ENCODE data around the gene SAMD10. TPM values are rescaled to one million over a fixed set of nuclear protein-coding genes. Genes with fewer than 3 reads are reported as not detected.

SAMD10 gene
- total and polyA plus RNA-seq, 10 of the 15 experiments (the other 5 are each of a cell fraction or from before 2014, with no cell fraction given), result 1.3 to 51.4 (median 17.9) TPM

DNA sequence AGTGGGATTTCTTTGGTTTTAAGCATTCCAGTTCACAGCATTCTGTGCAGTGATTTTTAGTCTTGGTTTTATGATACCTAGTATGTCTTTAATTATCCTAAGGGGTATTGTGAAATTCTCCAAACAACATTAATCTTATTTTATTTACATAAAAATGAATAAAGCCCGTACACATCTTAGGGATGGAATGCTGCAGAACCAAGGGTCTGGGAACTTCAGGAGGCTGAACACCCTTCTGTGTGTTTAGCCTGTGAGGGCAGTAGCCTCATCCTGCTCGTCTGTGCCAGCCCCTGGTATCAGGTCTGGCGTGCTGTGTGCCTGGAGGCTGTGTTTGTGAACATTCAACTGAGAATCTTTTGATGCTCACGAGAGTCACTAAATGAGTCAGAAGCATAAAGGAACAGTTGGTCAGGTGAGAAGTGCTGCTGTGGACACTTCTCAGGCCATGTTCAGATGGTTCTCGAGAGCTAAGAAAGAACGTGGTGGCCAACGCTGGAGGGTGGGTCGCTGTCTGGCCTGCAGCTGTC, 31.3 kb upstream of the SAMD10 start:
- FAIRE-seq (peak; percentile 71), ATAC-seq (peak; percentile 76), DNase-seq (ENCODE audit: low read depth, low spot score) (peak; percentile 31)
- Histone ChIP-seq H3K9ac (ENCODE audit: control insufficient read depth, insufficient read depth, low read length) (peak overlapping the region; percentile 36; the same call in 1 of the 2 replicates), H3K4me3 (no peak overlapping the region), H3K9me3 (replicated peaks; ENCODE audit: control insufficient read depth, insufficient read depth, low read length) (peaks cover 52% of the 10 kb centered on the region), H3K27me3 (replicated peaks in 1 of 2; ENCODE audit: control insufficient read depth in 2 of 2, insufficient read depth in 2 of 2, low read length in 1 of 2) (no peaks in the 10 kb centered on the region), H3K4me1 (ENCODE audit: control insufficient read depth, insufficient read depth, low read length) (peaks cover 27% of the 10 kb centered on the region), H4K20me1 (ENCODE audit: control insufficient read depth, insufficient read depth) (no peaks in the 10 kb centered on the region), H3K36me3 (ENCODE audit: control insufficient read depth in 2 of 2, insufficient read depth in 2 of 2, low read length in 1 of 2) (peaks cover 38 to 59% of the 10 kb centered on the region in 2 experiments), H3K4me2 (ENCODE audit: control insufficient read depth, insufficient read depth) (no peak overlapping the region), H2AFZ (ENCODE audit: control insufficient read depth, low read depth, low read length) (no peak overlapping the region), H3K79me2 (ENCODE audit: control insufficient read depth, insufficient read depth, low read length) (peaks cover 9% of the 10 kb centered on the region), H3K27ac (ENCODE audit: control insufficient read depth, insufficient read depth) (peak overlapping the region; percentile 94)
- ChIA-PET RAD21 (ENCODE audit: unreplicated experiment) (interaction anchor here (1.2 to 1.3 kb wide), 2 partner anchors 26 to 45 kb away, joined by 4 read pairs; no protein-coding TSS in a partner anchor), SMC1A (ENCODE audit: uncharacterized antibody, unreplicated experiment) (interaction anchor here (0.6 to 1.6 kb wide), 4 partner anchors 21 to 47 kb away, joined by 3 to 15 read pairs (median 7); partner anchors contain the start of genes C20orf204, PRPF6 and SAMD10), CTCF (interaction anchor here (0.8 to 1.3 kb wide), 3 partner anchors 26 to 46 kb away, joined by 3 to 5 read pairs (median 3); partner anchors contain the start of gene PRPF6), POLR2A (interaction anchor here (1.0 kb wide), 1 partner anchor 26 kb away, joined by 3 read pairs; no protein-coding TSS in a partner anchor)
- in situ Hi-C loops (cut with MboI), result no loop called here
- intact Hi-C loops (cut with micrococcal nuclease; ENCODE audit: unreplicated experiment), result loop anchor here (1.0 kb wide), 1 partner anchor 29 kb away; the partner anchor contains the start of gene PRPF6
- 62% methylated on average over 8 of the region's 8 CpGs for WGBS (ENCODE audit: insufficient coverage, insufficient replicate concordance, low lambda C conversion rate, missing lambda C conversion rate)
- BruUV-seq (replicated peaks), result no TSS peak
- TF ChIP-seq TCF12 (IDR thresholded peaks at IDR 0.05; ENCODE audit: low read depth, low read length), result peak; percentile 63; the same call in 1 of the 2 replicates
- TF ChIP-seq, protein P1, sequence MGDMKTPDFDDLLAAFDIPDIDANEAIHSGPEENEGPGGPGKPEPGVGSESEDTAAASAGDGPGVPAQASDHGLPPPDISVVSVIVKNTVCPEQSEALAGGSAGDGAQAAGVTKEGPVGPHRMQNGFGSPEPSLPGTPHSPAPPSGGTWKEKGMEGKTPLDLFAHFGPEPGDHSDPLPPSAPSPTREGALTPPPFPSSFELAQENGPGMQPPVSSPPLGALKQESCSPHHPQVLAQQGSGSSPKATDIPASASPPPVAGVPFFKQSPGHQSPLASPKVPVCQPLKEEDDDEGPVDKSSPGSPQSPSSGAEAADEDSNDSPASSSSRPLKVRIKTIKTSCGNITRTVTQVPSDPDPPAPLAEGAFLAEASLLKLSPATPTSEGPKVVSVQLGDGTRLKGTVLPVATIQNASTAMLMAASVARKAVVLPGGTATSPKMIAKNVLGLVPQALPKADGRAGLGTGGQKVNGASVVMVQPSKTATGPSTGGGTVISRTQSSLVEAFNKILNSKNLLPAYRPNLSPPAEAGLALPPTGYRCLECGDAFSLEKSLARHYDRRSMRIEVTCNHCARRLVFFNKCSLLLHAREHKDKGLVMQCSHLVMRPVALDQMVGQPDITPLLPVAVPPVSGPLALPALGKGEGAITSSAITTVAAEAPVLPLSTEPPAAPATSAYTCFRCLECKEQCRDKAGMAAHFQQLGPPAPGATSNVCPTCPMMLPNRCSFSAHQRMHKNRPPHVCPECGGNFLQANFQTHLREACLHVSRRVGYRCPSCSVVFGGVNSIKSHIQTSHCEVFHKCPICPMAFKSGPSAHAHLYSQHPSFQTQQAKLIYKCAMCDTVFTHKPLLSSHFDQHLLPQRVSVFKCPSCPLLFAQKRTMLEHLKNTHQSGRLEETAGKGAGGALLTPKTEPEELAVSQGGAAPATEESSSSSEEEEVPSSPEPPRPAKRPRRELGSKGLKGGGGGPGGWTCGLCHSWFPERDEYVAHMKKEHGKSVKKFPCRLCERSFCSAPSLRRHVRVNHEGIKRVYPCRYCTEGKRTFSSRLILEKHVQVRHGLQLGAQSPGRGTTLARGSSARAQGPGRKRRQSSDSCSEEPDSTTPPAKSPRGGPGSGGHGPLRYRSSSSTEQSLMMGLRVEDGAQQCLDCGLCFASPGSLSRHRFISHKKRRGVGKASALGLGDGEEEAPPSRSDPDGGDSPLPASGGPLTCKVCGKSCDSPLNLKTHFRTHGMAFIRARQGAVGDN (IDR thresholded peaks at IDR 0.05), result peak; percentile 96
- TF ChIP-seq, protein P2, sequence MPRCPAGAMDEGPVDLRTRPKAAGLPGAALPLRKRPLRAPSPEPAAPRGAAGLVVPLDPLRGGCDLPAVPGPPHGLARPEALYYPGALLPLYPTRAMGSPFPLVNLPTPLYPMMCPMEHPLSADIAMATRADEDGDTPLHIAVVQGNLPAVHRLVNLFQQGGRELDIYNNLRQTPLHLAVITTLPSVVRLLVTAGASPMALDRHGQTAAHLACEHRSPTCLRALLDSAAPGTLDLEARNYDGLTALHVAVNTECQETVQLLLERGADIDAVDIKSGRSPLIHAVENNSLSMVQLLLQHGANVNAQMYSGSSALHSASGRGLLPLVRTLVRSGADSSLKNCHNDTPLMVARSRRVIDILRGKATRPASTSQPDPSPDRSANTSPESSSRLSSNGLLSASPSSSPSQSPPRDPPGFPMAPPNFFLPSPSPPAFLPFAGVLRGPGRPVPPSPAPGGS (IDR thresholded peaks at IDR 0.05; ENCODE audit: borderline replicate concordance, insufficient read depth, low read depth, low read length, poor library complexity, severe bottlenecking), result peak; percentile 21
- peak; percentile 68 to 81 for TF ChIP-seq BHLHE40 (IDR thresholded peaks at IDR 0.05; ENCODE audit: borderline replicate concordance in 1 of 2, low read depth in 2 of 2, low read length in 1 of 2)
- no peak for TF ChIP-seq RELA (IDR thresholded peaks at IDR 0.05; ENCODE audit: borderline replicate concordance, partially characterized antibody)
- no peak for TF ChIP-seq NFXL1 (IDR thresholded peaks at IDR 0.05; ENCODE audit: borderline replicate concordance)
- no peak for TF ChIP-seq JUNB (IDR thresholded peaks at IDR 0.05)
- no peak for TF ChIP-seq RAD21 (IDR thresholded peaks at IDR 0.05; ENCODE audit: insufficient read depth, low read depth, low read length)
- TF ChIP-seq, protein P3, sequence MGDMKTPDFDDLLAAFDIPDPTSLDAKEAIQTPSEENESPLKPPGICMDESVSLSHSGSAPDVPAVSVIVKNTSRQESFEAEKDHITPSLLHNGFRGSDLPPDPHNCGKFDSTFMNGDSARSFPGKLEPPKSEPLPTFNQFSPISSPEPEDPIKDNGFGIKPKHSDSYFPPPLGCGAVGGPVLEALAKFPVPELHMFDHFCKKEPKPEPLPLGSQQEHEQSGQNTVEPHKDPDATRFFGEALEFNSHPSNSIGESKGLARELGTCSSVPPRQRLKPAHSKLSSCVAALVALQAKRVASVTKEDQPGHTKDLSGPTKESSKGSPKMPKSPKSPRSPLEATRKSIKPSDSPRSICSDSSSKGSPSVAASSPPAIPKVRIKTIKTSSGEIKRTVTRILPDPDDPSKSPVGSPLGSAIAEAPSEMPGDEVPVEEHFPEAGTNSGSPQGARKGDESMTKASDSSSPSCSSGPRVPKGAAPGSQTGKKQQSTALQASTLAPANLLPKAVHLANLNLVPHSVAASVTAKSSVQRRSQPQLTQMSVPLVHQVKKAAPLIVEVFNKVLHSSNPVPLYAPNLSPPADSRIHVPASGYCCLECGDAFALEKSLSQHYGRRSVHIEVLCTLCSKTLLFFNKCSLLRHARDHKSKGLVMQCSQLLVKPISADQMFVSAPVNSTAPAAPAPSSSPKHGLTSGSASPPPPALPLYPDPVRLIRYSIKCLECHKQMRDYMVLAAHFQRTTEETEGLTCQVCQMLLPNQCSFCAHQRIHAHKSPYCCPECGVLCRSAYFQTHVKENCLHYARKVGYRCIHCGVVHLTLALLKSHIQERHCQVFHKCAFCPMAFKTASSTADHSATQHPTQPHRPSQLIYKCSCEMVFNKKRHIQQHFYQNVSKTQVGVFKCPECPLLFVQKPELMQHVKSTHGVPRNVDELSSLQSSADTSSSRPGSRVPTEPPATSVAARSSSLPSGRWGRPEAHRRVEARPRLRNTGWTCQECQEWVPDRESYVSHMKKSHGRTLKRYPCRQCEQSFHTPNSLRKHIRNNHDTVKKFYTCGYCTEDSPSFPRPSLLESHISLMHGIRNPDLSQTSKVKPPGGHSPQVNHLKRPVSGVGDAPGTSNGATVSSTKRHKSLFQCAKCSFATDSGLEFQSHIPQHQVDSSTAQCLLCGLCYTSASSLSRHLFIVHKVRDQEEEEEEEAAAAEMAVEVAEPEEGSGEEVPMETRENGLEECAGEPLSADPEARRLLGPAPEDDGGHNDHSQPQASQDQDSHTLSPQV (IDR thresholded peaks at IDR 0.05), result peak; percentile 94; the same call in 1 of the 2 replicates
- no peak; the same call in none of the 2 replicates for TF ChIP-seq POLR2AphosphoS5 (IDR thresholded peaks at IDR 0.05; ENCODE audit: low read length)
- TF ChIP-seq, protein P4, sequence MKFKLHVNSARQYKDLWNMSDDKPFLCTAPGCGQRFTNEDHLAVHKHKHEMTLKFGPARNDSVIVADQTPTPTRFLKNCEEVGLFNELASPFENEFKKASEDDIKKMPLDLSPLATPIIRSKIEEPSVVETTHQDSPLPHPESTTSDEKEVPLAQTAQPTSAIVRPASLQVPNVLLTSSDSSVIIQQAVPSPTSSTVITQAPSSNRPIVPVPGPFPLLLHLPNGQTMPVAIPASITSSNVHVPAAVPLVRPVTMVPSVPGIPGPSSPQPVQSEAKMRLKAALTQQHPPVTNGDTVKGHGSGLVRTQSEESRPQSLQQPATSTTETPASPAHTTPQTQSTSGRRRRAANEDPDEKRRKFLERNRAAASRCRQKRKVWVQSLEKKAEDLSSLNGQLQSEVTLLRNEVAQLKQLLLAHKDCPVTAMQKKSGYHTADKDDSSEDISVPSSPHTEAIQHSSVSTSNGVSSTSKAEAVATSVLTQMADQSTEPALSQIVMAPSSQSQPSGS (IDR thresholded peaks at IDR 0.05; ENCODE audit: low read length), result no peak

Measured in GM12878 (cell line).